A673 (cell line): ENCODE results near the gene IFT172. TPM values are rescaled to one million over a fixed set of nuclear protein-coding genes. Genes with fewer than 3 reads are reported as not detected.

Experiments used
- BruUV-seq: library from RNA; stranded (reverse); fragments of 400-500 nt; replicated peaks from 2 replicates; lab custom pipeline; 2021; lab: Mats Ljungman, UMichigan
- CTCF ChIA-PET: fragments of 300-600 bp; sonication (Branson Sonifier 250); formaldehyde crosslinking; loops from one replicate; lab custom pipeline; 2022; ENCODE audit warnings: antibody characterized with exemption; lab: Charles Lee
- POLR2A ChIA-PET: fragments of 300-600 bp; sonication (Branson Sonifier 250); formaldehyde crosslinking; loops from one replicate; lab custom pipeline; 2022; ENCODE audit warnings: antibody characterized with exemption; ENCODE audit not compliant: low non-redundant PET; lab: Charles Lee
- DNase-seq: peaks from one replicate; pipeline ENCODE4 v3.0.0-alpha.2; 2015; ENCODE audit warnings: low spot score
- H3K27ac ChIP-seq: fragments of 200-600 bp; sonication (generic); 2 replicates; pipeline ENCODE4 v1.5.1; 2016; ENCODE audit warnings: mixed run types, low read depth, mild to moderate bottlenecking, mixed read lengths, antibody characterized with exemption, low read length; ENCODE audit not compliant: poor library complexity, severe bottlenecking
- H3K27me3 ChIP-seq: fragments of 200-600 bp; sonication (generic); replicated peaks from 2 replicates; pipeline ENCODE4 v1.6.1; 2017; ENCODE audit warnings: mixed run types, low read depth, mild to moderate bottlenecking, mixed read lengths, antibody characterized with exemption, low read length; ENCODE audit not compliant: insufficient read depth, poor library complexity
- H3K36me3 ChIP-seq: fragments of 200-600 bp; sonication (generic); 2 replicates; pipeline ENCODE4 v1.6.1; 2016; ENCODE audit warnings: mixed run types, mild to moderate bottlenecking, mixed read lengths, antibody characterized with exemption, low read length; ENCODE audit not compliant: insufficient read depth, poor library complexity, severe bottlenecking
- H3K4me1 ChIP-seq: fragments of 200-600 bp; sonication (generic); 2 replicates; pipeline ENCODE4 v1.6.1; 2017; ENCODE audit warnings: mixed run types, mild to moderate bottlenecking, mixed read lengths, antibody characterized with exemption, low read length; ENCODE audit not compliant: insufficient read depth, poor library complexity, severe bottlenecking
- H3K4me3 ChIP-seq: fragments of 200-600 bp; sonication (generic); 2 replicates; pipeline ENCODE4 v1.5.1; 2016; ENCODE audit warnings: low read depth, mixed run types, mild to moderate bottlenecking, mixed read lengths, low read length; ENCODE audit not compliant: poor library complexity, severe bottlenecking
- H3K9me3 ChIP-seq: fragments of 200-600 bp; sonication (generic); 2 replicates; pipeline ENCODE4 v1.6.1; 2016; ENCODE audit warnings: mixed run types, low read depth, mild to moderate bottlenecking, mixed read lengths, antibody characterized with exemption, low read length; ENCODE audit not compliant: poor library complexity, severe bottlenecking
- CTCF ChIP-seq: fragments of 300-800, 200-600 bp; sonication (generic); conservative IDR thresholded peaks from 2 replicates; pipeline ENCODE4 v1.5.1; 2017; ENCODE audit warnings: low read depth, mild to moderate bottlenecking, antibody characterized with exemption, low read length, moderate library complexity, mixed read lengths
- EZH2 ChIP-seq: fragments of 200-600 bp; sonication (generic); IDR thresholded peaks from 2 replicates; pipeline ENCODE4 v1.6.1; 2017; ENCODE audit warnings: borderline replicate concordance, low read depth, mild to moderate bottlenecking, mixed read lengths, antibody characterized with exemption, low read length; ENCODE audit not compliant: poor library complexity, severe bottlenecking
- intact Hi-C: fragments of 100-400 bp; cut with micrococcal nuclease; formaldehyde crosslinking; loops from one replicate; pipeline ENCODE4 v1.10.0; 2022; ENCODE audit not compliant: unreplicated experiment
- total RNA-seq: library from RNA; stranded (reverse); gene quantifications from 2 replicates; pipeline ENCODE4 v1.2.3, GENCODE V29; 2021

IFT172 gene
- total RNA-seq, 1 experiment from 2014 or later = 42.2 TPM

DNA sequence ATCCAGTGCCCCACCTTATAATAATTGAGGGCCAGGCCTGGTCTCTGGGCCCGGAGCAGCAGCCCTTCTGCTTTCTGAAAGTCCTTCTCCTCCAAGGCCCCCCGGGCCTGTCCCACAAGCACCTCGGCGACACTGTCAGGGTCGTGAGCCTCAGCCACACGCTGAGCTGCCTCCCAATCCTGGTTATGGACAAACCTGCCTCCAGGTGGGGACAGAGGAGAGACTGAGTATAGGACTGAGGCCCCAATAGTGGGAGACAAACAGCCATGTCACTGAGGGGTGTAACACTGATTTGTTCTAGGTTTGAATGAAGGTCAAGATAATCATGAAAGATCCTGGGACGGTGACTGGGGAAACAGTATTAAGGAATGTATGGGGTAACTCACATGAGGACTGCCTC, 35.6 kb downstream of the IFT172 start:
- Histone ChIP-seq H3K4me3 (no peak overlapping the region), H3K9me3 (no peaks in the 10 kb centered on the region), H3K4me1 (no peaks in the 10 kb centered on the region), H3K27ac (no peak overlapping the region), H3K27me3 (no peaks in the 10 kb centered on the region), H3K36me3 (peaks cover 6% of the 10 kb centered on the region)
- intact Hi-C loops = no loop called here
- POLR2A ChIA-PET = no interaction called here
- no peak for DNase-seq
- CTCF ChIA-PET = no interaction called here
- TF ChIP-seq EZH2 = no peak
- no peak for TF ChIP-seq CTCF
- BruUV-seq = no TSS peak

DNA sequence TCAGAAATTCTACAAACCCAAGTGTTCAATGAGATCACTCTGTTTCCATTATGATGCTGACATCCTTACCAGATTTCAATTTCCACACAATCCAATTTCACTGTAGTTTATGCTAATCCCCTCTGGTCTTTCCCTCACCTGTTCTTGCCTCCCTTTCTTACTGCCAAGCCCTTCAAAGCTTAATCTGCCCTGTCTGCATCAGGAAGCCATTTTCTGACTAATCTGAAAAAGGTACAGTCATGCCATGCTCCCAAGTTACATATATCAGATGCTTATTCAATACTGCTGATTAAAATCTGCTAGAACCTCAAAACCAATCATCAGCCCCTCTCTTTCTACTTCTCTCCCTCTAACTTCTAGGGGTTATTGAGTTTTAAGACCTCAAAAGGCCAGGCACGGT, 38.4 kb downstream of the IFT172 start:
- POLR2A ChIA-PET = no interaction called here
- no peaks in the 10 kb centered on the region for H3K4me1 ChIP-seq
- no peak overlapping the region for H3K27ac ChIP-seq
- peaks cover 5% of the 10 kb centered on the region for H3K36me3 ChIP-seq
- H3K4me3 ChIP-seq = no peak overlapping the region
- no peaks in the 10 kb centered on the region for H3K9me3 ChIP-seq
- no peak for TF ChIP-seq EZH2
- CTCF ChIA-PET = no interaction called here
- intact Hi-C loops = no loop called here
- no peak for DNase-seq
- H3K27me3 ChIP-seq = no peaks in the 10 kb centered on the region
- no TSS peak for BruUV-seq

- BruUV-seq = no TSS peak
- Histone ChIP-seq H3K36me3 (peaks cover 5% of the 10 kb centered on the region), H3K4me3 (no peak overlapping the region), H3K27ac (no peak overlapping the region), H3K4me1 (no peaks in the 10 kb centered on the region), H3K9me3 (no peaks in the 10 kb centered on the region), H3K27me3 (no peaks in the 10 kb centered on the region)
- TF ChIP-seq CTCF = no peak
- TF ChIP-seq EZH2 = no peak
- CTCF ChIA-PET = no interaction called here
- no peak for DNase-seq
- POLR2A ChIA-PET = no interaction called here
- intact Hi-C loops = no loop called here
Observed at GRCh38 chr2:27448381-27448780, 41.2 kb downstream of the IFT172 start.

DNA sequence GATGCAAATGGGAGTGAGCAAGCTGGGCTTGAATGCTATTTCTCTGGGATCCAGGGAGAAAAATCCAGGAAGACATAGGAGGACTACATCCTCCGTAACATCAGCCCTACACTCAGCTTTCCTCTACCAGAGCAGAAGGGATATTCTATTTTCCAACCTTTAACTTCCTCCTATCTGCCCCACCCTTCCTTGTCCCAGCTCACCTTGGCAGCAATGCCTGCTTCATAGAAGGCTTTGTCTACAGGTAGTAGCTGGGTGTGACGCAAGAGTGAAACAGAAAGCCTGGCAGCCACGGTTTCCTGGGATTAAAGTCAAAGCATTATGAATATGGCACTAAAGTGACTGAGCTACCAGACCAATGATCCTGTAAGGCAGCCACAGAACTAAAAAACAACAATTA, 43.5 kb downstream of the IFT172 start:
- POLR2A ChIA-PET = no interaction called here
- Histone ChIP-seq H3K36me3 (peaks cover 15% of the 10 kb centered on the region), H3K4me3 (no peak overlapping the region), H3K9me3 (no peaks in the 10 kb centered on the region), H3K4me1 (no peaks in the 10 kb centered on the region), H3K27me3 (no peaks in the 10 kb centered on the region), H3K27ac (no peak overlapping the region)
- DNase-seq = no peak
- intact Hi-C loops = no loop called here
- CTCF ChIA-PET = interaction anchor here (0.6 kb wide), 1 partner anchor 175 kb away, joined by 4 read pairs; no protein-coding TSS in a partner anchor
- TF ChIP-seq CTCF (no peak), EZH2 (no peak)
- no TSS peak for BruUV-seq
